HCT116 (cell line): ENCODE results near the gene FHIT. TPM values are rescaled to one million over a fixed set of nuclear protein-coding genes. Genes with fewer than 3 reads are reported as not detected.

Experiments used
- ATAC-seq: fragments of 200-7000 bp; cut with Tn5 transposase; 2 replicates; pipeline ENCODE4 v1.9.1; 2020; ENCODE audit warnings: mild to moderate bottlenecking, moderate library complexity
- BruUV-seq: library from RNA; stranded (reverse); fragments of 400-500 nt; replicated peaks from 2 replicates; lab custom pipeline; 2021; lab: Mats Ljungman, UMichigan
- CTCF ChIA-PET: fragments of 300-600 bp; sonication (Branson Sonifier 250); formaldehyde crosslinking; loops from one replicate; lab custom pipeline; 2021; ENCODE audit warnings: antibody characterized with exemption; lab: Charles Lee
- POLR2A ChIA-PET: fragments of 300-600, 350-600 bp; sonication (Branson Sonifier 250); formaldehyde crosslinking; loops from one replicate; lab custom pipeline; 2021; ENCODE audit warnings: antibody characterized with exemption; lab: Charles Lee
- RAD21 ChIA-PET, 2 experiments: fragments of 300-600 bp; sonication (Branson Sonifier 250); formaldehyde crosslinking; loops; one replicate each; lab custom pipeline; 2023; ENCODE audit warnings: low total read pairs in 2 of 2; ENCODE audit not compliant: uncharacterized antibody in 2 of 2, unreplicated experiment in 2 of 2, low non-redundant PET in 1 of 2; lab: Charles Lee
- DNase-seq: peaks from one replicate; pipeline ENCODE4 v3.0.0-alpha.2; 2010; ENCODE audit warnings: low read depth, low spot score
- H2AFZ ChIP-seq: fragments of 200-600 bp; shearing (Covaris generic), sonication (generic); 2 replicates; pipeline ENCODE4 v1.6.1; 2017; ENCODE audit warnings: low read depth, mixed run types, mixed read lengths, antibody characterized with exemption, low read length; ENCODE audit not compliant: poor library complexity, severe bottlenecking
- H3K27ac ChIP-seq: 2 replicates; pipeline ENCODE4 v1.5.1; 2012; ENCODE audit warnings: low read depth, low read length
- H3K27me3 ChIP-seq: fragments of 200-600 bp; sonication (generic); 2 replicates; pipeline ENCODE4 v1.6.1; 2016; ENCODE audit warnings: mixed run types, low read length, mixed read lengths; ENCODE audit not compliant: insufficient read depth
- H3K36me3 ChIP-seq, 2 experiments: fragments of 200-500 bp in 1 of 2; fragments of 200-600 bp in 1 of 2; sonication (Bioruptor generic) in 1 of 2; sonication (generic) in 1 of 2; 2 replicates each; pipeline versions ENCODE4 v1.5.1 to v1.6.1; 2014 to 2016; ENCODE audit warnings: low read length in 2 of 2, inconsistent platforms in 1 of 2, mixed read lengths in 1 of 2, mixed run types in 1 of 2; ENCODE audit not compliant: insufficient read depth in 2 of 2, control insufficient read depth in 1 of 2
- H3K4me1 ChIP-seq, 2 experiments: fragments of 200-600 bp in 1 of 2; sonication (generic) in 1 of 2; 2 replicates each; pipeline versions ENCODE4 v1.5.1 to v1.6.1; 2012 to 2017; ENCODE audit warnings: low read length in 2 of 2, inconsistent platforms in 1 of 2, mild to moderate bottlenecking in 1 of 2, mixed read lengths in 1 of 2, mixed run types in 1 of 2, moderate library complexity in 1 of 2; ENCODE audit not compliant: insufficient read depth in 2 of 2, control insufficient read depth in 1 of 2
- H3K4me2 ChIP-seq: fragments of 200-600 bp; sonication (generic); 2 replicates; pipeline ENCODE4 v1.6.1; 2017; ENCODE audit warnings: mixed run types, low read length, mixed read lengths
- H3K4me3 ChIP-seq, 2 experiments: fragments of 200-600 bp in 1 of 2; sonication (generic) in 1 of 2; replicated peaks in 1 of 2; 2 replicates each; pipeline ENCODE4 v1.5.1; 2011 to 2016; ENCODE audit warnings: low read length in 2 of 2, control low read depth in 1 of 2, low read depth in 1 of 2, mild to moderate bottlenecking in 1 of 2, mixed read lengths in 1 of 2, mixed run types in 1 of 2
- H3K79me2 ChIP-seq: fragments of 200-600 bp; sonication (generic); 2 replicates; pipeline ENCODE4 v1.6.1; 2017; ENCODE audit warnings: mild to moderate bottlenecking, mixed run types, low read length, moderate library complexity, mixed read lengths; ENCODE audit not compliant: insufficient read depth
- H3K9ac ChIP-seq: fragments of 200-600 bp; sonication (generic); 2 replicates; pipeline ENCODE4 v1.6.1; 2016; ENCODE audit warnings: low read length, mixed read lengths
- H3K9me2 ChIP-seq: fragments of 200-600 bp; sonication (generic), shearing (Covaris generic); 2 replicates; pipeline ENCODE4 v1.6.1; 2017; ENCODE audit warnings: mixed run types, mild to moderate bottlenecking, moderate library complexity; ENCODE audit not compliant: insufficient read depth
- H3K9me3 ChIP-seq, 2 experiments: fragments of 200-500 bp in 1 of 2; fragments of 200-600 bp in 1 of 2; sonication (Bioruptor generic) in 1 of 2; sonication (generic) in 1 of 2; 2 replicates each; pipeline ENCODE4 v1.6.1; 2014 to 2017; ENCODE audit warnings: low read length in 2 of 2, mixed read lengths in 2 of 2, inconsistent platforms in 1 of 2, low read depth in 1 of 2, mild to moderate bottlenecking in 1 of 2, mixed run types in 1 of 2, moderate library complexity in 1 of 2; ENCODE audit not compliant: control insufficient read depth in 1 of 2, insufficient read depth in 1 of 2
- H4K20me1 ChIP-seq: fragments of 200-600 bp; sonication (generic), shearing (Covaris generic); 2 replicates; pipeline ENCODE4 v1.6.1; 2017; ENCODE audit warnings: mixed run types, mild to moderate bottlenecking, moderate library complexity; ENCODE audit not compliant: insufficient read depth
- ATF3 ChIP-seq: IDR thresholded peaks from 2 replicates; pipeline ENCODE4 v1.6.1; 2012
- CBX3 ChIP-seq: IDR thresholded peaks from 2 replicates; pipeline ENCODE4 v1.6.1; 2012; ENCODE audit warnings: low read depth
- CEBPB ChIP-seq: IDR thresholded peaks from 2 replicates; pipeline ENCODE4 v1.6.1; 2012; ENCODE audit warnings: low read depth
- EZH2 ChIP-seq: fragments of 200-600 bp; sonication (generic); IDR thresholded peaks from 2 replicates; pipeline ENCODE4 v1.6.1; 2017; ENCODE audit warnings: antibody characterized with exemption, mixed run types
- EZH2phosphoT487 ChIP-seq: fragments of 200-600 bp; IDR thresholded peaks from 2 replicates; pipeline ENCODE4 v1.6.1; 2018; ENCODE audit warnings: antibody characterized with exemption, borderline replicate concordance
- JUND ChIP-seq: IDR thresholded peaks from 2 replicates; pipeline ENCODE4 v1.6.1; 2012
- MAX ChIP-seq: IDR thresholded peaks from 2 replicates; pipeline ENCODE4 v1.6.1; 2012
- POLR2A ChIP-seq: IDR thresholded peaks from 2 replicates; pipeline ENCODE4 v1.7.0; 2011; ENCODE audit warnings: borderline replicate concordance; ENCODE audit not compliant: insufficient read depth, insufficient read length; ENCODE audit errors: extremely low read depth
- REST ChIP-seq: IDR thresholded peaks from 2 replicates; pipeline ENCODE4 v1.6.1; 2012; ENCODE audit warnings: low read depth
- SIN3A ChIP-seq: IDR thresholded peaks from 2 replicates; pipeline ENCODE4 v1.6.1; 2012; ENCODE audit warnings: low read depth
- SP1 ChIP-seq: IDR thresholded peaks from 2 replicates; pipeline ENCODE4 v1.6.1; 2012; ENCODE audit warnings: low read depth
- SRF ChIP-seq: IDR thresholded peaks from 2 replicates; pipeline ENCODE4 v1.6.1; 2012; ENCODE audit warnings: low read depth
- TCF7L2 ChIP-seq: IDR thresholded peaks from 2 replicates; pipeline ENCODE4 v1.7.0; 2011; ENCODE audit warnings: borderline replicate concordance, inconsistent platforms; ENCODE audit not compliant: insufficient read depth, insufficient read length; ENCODE audit errors: extremely low read depth
- YY1 ChIP-seq: IDR thresholded peaks from 2 replicates; pipeline ENCODE4 v1.6.1; 2011; ENCODE audit warnings: low read length, low read depth, moderate library complexity, mild to moderate bottlenecking; ENCODE audit not compliant: insufficient replicate concordance; ENCODE audit errors: extremely low read depth
- ZFX ChIP-seq: fragments of 450-650 bp; IDR thresholded peaks from 2 replicates; pipeline ENCODE4 v1.6.1; 2017
- intact Hi-C: fragments of 100-400 bp; cut with micrococcal nuclease; formaldehyde crosslinking; loops from 2 replicates; pipeline ENCODE4 v1.10.0; 2022
- total RNA-seq: library from RNA; stranded (reverse); gene quantifications from one replicate; pipeline ENCODE4 v1.2.1, GENCODE V29; 2021; ENCODE audit not compliant: unreplicated experiment

The FHIT gene
- total RNA-seq, 1 experiment from 2014 or later = 20.1 TPM

GRCh38 chr3:61029194-61029593 is 222.1 kb downstream of the FHIT start:
- Histone ChIP-seq H3K9me3 (no peaks in the 10 kb centered on the region), H3K4me1 (peaks cover 23 to 28% of the 10 kb centered on the region in 2 experiments), H2AFZ (no peak overlapping the region), H3K36me3 (no peaks in the 10 kb centered on the region), H4K20me1 (no peaks in the 10 kb centered on the region), H3K27ac (no peak overlapping the region), H3K79me2 (no peaks in the 10 kb centered on the region), H3K4me2 (no peak overlapping the region)
- POLR2A ChIA-PET = no interaction called here
- no TSS peak for BruUV-seq
- TF ChIP-seq SRF = no peak
- no peak for TF ChIP-seq CEBPB
- no peak for TF ChIP-seq EZH2phosphoT487
- TF ChIP-seq SIN3A = no peak
- TF ChIP-seq JUND = no peak
- TF ChIP-seq TCF7L2 = no peak
- no peak for TF ChIP-seq CBX3
- TF ChIP-seq POLR2A = no peak
- TF ChIP-seq MAX = no peak
- TF ChIP-seq ZFX = no peak
- TF ChIP-seq REST = no peak
- no peak for TF ChIP-seq ATF3
- no peak for TF ChIP-seq SP1
- no peak for TF ChIP-seq EZH2
- TF ChIP-seq YY1 = no peak
- TF ChIP-seq, all 23 proteins: peak for 0
- Histone ChIP-seq H3K9me2 (no peaks in the 10 kb centered on the region), H3K9ac (no peak overlapping the region), H3K27me3 (no peaks in the 10 kb centered on the region), H3K4me3 (no peak overlapping the region)
- intact Hi-C loops = no loop called here
- CTCF ChIA-PET = no interaction called here
- DNase-seq = no peak
- RAD21 ChIA-PET = no interaction called here
- no peak for ATAC-seq
